ENCODE measurements around the gene TMEM11.
"Not testable (repeated sequence)": the region's sequence is repeated elsewhere in the genome, so short reads cannot be mapped to it uniquely, and the experiment has no call there.

TMEM11 gene

GRCh38 chr17:21210411-21211076, 3.4 kb downstream of the TMEM11 start:
- no peak for DNase-seq

DNA sequence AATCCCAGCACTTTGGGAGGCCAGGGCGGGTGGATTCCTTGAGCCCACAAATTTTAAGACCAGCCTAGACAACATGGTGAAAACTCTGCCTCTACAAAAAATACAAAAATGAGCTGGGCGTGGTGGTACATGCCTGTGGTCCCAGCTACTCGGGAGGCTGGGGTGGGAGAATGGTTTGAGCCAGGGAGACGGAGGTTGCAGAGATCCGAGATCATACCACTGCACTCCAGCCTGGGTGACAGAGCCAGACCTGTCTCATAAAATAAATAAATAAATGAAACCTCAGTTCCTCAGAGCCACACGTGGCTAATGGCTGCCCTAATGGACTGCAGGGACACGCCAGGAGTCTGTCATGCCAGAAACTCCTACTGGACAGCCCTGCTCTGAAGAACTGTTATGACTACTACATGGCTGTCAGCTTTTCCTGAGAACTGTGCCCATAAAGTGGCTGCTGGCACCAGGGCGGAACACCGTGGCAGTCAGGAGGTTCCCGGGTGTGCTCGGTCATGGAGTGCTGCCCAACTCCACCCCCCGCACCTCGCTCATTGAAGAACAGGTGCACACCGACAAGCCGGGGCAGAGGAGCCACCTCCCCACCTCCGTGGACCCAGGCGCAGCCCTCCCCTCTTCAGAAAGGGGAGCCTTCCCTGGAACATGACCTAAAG, 4.3 kb downstream of the TMEM11 start:
- no peak for DNase-seq

- DNase-seq, result no peak
Measured at GRCh38 chr17:21208352-21208751, 5.6 kb downstream of the TMEM11 start.

GRCh38 chr17:21204935-21205334, 9.0 kb downstream of the TMEM11 start:
- DNase-seq, result no peak

GRCh38 chr17:21202512-21202911, 11.4 kb downstream of the TMEM11 start:
- no peak for DNase-seq

DNA sequence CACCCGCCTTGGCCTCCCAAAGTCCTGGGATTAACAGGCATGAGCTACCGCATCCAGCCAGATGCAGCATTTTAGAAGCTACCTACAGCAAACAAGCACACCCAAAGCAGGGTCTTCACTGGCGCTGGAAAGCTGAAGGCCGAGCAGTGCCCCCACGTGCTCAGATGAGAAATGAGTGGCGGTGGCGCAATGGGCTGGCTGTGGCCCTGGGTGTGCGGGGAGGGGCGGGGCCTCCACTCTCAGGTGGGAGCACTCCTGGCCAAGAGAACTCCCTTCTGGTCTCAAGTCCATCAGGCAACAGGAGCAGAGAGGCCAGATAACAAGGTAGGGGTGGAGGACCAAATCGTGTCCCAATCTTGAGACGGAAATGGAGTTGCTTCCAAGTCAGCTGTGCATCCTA, 12.1 kb downstream of the TMEM11 start:
- DNase-seq, result no peak

- DNase-seq, result no peak
Measured at GRCh38 chr17:21201298-21201595, 12.7 kb downstream of the TMEM11 start.

- no peak for DNase-seq
Measured at GRCh38 chr17:21200590-21201297, 13.2 kb downstream of the TMEM11 start.

- DNase-seq, result no peak
Measured at GRCh38 chr17:21199856-21200255, 14.1 kb downstream of the TMEM11 start.

- DNase-seq, result no peak
Measured at GRCh38 chr17:21199311-21199710, 14.7 kb downstream of the TMEM11 start.

DNA sequence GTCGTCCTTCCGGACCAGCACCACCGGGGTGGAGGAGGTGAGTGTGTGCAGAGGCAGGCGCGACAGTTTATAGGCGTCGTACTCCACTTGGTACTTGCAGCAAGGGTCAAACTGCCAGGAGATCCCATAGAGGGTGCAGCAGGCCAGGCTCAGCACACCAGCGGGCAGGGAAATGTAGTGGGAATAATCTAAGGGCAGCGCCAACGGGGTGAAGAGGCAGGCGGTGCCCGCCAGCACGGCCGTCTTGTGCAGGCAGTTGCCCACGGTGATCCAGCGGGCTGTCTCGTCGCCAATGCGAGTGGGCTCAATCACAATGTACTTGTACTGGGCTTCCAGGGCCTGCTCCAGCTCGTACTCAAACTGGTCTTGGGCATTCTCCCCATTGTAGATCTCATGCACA, 15.6 kb downstream of the TMEM11 start:
- DNase-seq, result no peak

DNA sequence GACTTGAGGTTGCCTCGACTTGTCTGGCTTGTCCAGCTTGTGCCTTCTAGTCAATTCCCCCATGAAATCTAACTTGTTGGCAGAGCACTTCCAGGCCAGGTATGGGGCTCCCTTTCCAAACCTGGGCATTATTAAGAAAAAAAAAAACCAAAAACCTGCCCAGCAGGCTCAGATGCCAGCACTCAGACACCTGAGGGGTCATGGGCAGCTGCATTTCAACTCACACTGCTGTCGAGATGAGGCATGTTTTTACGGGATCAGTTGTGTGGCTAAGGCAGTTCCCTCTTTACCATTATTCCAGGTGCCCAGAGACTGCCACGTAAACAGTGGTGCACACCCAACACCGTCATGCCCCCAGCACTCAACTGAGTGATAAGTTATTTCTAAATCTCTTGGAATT, 17.8 kb downstream of the TMEM11 start:
- DNase-seq, result no peak

DNA sequence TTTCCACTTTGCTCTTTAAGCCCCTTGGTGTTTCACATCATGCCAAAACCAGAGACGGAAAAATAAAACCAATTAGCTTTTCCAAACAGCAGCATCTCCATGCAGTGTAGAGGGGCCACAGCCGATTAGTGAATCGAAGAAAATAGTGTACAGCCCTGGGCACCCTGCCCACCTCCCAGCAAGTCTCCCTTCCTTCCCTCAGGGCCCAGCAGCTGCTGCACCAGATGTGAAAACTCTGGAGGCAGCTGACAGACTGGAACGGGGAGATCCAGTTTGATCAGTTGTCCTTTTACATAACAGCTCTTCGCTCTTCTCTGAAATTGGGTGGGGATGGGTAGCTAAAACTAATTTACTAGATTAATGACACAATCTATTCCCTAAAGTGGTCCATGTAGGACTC, 19.3 kb downstream of the TMEM11 start:
- DNase-seq, result peak; percentile 19

DNA sequence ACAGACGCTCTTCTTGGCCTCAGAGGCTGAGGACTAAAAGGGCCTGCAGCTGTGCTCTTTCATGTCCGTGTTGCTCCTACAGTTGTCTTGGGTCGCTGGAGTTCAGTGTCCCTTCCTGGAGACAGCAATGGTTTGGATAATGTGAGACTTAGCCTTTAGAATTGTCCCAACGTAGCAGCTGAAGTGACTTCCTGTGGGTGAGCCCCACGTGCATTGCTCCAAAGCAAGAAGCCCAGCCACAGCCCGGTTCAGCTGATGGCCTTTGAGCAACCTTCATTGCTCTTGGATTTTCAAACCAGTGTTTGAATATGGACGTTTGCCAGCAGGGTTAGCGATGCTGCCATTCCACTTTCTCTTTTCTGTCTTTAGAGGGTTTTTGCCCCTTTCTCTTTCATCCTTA, 19.7 kb downstream of the TMEM11 start:
- peak; percentile 5 for DNase-seq

DNA sequence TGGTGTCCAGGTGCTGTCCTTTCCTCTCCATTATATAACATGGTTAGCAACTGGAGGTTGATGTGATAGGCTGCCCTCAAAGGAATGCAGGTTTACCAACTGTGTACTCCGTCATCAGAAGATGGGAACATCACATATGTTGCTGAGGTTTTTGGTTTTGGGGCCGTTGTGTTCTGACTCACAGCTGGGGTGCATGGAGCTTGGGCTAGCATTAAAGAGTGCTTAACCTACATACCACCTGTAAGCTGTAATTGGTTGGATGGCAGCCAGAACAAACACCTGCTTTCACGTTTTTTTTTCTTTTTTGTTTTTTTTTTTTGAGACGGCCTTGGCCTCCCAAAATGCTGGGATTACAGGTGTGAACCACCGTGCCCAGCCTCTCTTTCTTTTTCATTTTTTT, 20.9 kb downstream of the TMEM11 start:
- DNase-seq, result no peak

DNA sequence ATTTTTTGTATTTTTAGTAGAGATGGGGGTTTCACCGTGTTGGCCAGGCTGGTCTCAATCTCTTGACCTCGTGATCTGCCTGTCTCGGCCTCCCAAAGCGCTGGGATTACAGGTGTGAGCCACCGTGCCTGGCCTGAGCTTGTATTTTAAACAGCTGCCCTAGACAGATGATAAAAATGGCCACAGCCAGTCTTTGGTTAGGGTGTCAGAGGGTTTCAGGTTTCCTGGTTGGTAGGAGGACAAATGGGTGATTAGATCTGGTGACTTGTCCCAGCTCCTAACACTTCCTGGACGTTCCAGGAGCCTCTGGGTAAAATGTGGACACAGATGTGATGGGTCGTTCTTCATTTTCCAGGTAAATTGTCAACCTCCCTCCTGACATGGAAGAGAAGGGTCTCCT, 21.5 kb downstream of the TMEM11 start:
- not testable (repeated sequence) for DNase-seq

DNA sequence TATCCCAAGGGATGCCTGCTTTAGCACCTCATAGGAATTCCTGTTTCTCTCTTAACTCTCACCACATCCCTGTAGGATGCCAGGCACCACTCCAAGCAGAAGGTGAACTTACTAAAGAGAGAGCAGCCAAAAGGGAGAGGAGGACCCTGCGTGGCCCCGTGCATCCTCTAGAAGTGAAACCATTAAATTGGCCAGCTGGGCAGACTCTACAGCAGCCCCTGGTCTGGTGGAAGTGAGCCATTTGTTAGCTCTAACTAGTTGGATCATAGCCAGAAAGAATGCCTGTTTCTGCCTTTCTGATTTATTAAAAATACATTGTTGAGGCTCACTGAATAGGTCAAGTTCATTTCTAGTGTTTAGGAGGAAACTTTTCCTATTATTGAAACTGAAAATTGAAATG, 22.3 kb downstream of the TMEM11 start:
- DNase-seq, result peak; percentile 11

DNA sequence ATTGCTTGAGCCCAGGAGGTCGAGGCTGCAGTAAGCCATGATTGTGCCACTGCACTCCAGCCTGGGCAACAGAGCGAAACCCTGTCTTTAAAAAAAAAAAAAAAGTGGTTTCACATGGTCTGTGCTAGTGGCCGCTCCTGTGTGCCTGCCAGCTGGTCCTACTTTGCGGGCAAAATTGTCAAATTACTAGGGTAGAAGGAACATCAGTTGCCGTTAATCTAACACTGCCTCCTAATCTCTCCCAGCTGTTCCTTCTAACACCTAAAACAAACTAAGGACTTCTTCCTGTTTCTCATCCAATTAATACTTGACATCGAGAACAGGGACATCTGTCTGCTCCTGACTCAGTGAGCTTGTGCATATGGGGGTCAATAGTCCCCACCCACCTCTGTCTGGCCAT, 23.9 kb downstream of the TMEM11 start:
- DNase-seq, result no peak

DNA sequence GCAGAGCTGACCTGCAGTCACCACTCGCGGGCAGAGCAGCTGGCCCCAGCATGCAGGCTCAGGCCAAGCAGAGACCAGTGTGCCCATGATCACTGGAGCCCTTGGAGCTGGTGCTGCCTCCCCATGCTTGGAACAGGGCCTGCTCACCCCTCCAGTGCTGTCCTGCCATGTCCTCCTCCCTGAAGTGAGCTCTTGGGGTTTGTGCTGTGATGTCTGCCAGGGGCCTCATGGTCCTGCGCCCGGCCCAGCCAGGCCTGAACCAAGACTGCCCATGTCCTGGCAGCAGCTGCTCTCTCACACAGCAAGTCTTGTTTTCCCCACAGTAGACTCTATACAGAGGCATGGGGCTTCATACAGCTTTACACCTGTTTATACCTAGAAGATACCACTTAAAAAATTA, 24.6 kb downstream of the TMEM11 start:
- no peak for DNase-seq

DNA sequence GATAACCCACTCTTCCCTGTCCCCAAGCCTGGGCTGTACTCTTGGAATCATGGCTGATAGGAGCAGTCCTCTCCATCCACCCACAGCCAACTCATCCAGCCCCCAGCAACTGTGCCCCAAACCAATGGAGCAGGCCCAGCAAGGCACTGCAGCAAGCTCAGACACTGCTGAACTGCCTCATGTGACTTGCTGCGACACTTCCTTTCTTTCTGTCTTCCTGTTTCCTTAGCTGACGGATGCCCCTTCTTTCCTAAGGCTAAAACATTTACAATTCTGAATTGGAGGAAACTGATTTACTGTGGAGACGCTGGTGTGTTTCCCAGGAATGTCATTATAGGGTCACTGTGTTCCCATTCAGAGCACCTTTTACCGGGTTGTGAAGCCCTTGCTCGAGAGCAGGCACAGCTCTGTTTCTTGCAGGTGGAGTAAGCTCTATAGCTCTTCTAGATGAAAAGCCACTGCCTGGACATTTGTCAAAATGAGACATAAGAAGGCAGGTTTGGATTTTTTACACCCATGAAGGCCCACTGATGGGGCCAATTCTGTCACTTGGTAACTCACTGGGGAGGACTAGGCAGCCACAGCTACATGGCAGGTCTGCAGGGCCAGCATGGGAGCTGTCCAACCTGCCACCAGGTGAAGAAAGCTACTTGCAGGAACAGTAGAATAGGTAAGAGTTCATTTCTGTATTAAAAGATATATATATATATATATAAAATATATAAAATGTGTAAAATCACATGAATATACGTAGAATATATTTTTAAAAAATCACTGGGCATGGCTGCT, 27.4 kb downstream of the TMEM11 start:
- no peak for DNase-seq

DNA sequence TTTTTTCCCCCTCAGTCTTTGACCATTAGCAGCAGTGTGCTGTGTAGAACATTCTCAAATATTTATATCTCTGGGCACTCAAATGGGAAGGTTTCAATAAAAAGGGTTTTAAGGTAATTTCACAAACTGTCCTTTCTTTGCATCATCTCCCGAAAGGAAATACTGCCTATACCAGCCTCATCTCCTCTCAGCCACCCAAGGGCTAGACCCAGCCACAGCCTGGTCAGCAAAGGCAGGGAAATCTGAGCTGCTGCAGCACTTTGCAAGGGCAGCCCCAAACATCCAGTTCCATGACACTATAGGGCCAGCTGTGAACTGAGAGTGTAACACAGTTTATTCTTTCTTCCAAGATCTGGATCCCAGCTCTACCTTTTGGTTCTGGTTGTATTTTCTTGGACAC, 28.9 kb downstream of the TMEM11 start:
- no peak for DNase-seq

DNA sequence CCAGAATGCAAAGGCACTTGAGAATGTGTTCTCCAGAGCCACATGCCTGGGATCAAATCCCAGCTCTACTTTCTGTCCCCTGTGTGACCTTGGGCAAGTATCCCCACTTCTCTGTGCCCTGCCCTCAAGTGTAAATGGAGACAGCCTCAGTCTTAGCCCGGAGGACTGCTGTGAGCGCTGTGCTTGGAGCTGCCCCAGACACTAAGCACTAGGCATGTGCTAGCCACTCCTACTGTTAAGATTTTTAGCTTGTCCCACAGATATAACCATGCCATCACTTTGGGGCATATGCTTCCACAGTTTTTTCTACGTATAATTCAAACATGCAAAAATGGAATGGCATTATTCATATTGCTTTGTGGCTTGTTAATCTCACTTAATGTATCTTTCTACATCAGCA, 29.4 kb downstream of the TMEM11 start:
- DNase-seq, result no peak

- DNase-seq, result no peak
Measured at GRCh38 chr17:21183468-21183867, 30.5 kb downstream of the TMEM11 start.

All from NCI-H446 treated with DMSO at 0.1 percent for 48 hours (cell line).